ENCODE measurements around the gene P2RY11. TPM values are rescaled to one million over a fixed set of nuclear protein-coding genes. Genes with fewer than 3 reads are reported as not detected.

Gene P2RY11
- total RNA-seq, 1 donor: 3.0 TPM

DNA sequence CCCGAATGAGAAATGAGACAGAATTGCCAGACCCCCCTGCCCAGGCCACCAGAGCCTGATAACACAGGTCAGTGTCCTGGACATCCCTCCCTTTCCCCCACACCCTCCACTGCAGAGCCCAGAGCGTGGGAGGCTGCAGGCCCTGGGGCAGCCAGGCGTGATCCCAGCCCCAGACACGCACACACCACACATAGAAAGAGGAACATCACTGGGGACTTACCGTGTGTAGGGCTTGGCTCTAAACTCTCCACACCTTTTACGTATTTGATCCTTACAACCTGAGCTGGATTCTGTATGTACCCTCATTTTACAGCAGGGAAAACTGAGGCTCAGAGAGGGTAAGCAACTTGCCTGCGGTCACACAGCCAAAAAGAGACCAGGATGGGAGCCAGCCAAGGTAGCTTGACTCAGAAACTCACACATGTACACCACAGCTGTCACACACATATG lies 8.7 kb upstream of the P2RY11 start:
- no peak for DNase-seq (ENCODE audit: low read depth)
- TF ChIP-seq, protein P1, sequence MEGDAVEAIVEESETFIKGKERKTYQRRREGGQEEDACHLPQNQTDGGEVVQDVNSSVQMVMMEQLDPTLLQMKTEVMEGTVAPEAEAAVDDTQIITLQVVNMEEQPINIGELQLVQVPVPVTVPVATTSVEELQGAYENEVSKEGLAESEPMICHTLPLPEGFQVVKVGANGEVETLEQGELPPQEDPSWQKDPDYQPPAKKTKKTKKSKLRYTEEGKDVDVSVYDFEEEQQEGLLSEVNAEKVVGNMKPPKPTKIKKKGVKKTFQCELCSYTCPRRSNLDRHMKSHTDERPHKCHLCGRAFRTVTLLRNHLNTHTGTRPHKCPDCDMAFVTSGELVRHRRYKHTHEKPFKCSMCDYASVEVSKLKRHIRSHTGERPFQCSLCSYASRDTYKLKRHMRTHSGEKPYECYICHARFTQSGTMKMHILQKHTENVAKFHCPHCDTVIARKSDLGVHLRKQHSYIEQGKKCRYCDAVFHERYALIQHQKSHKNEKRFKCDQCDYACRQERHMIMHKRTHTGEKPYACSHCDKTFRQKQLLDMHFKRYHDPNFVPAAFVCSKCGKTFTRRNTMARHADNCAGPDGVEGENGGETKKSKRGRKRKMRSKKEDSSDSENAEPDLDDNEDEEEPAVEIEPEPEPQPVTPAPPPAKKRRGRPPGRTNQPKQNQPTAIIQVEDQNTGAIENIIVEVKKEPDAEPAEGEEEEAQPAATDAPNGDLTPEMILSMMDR (IDR thresholded peaks at IDR 0.05; ENCODE audit: insufficient read depth, low read length): no peak
- no peak overlapping the region for H3K4me3 ChIP-seq (ENCODE audit: low read depth, low read length)

DNA sequence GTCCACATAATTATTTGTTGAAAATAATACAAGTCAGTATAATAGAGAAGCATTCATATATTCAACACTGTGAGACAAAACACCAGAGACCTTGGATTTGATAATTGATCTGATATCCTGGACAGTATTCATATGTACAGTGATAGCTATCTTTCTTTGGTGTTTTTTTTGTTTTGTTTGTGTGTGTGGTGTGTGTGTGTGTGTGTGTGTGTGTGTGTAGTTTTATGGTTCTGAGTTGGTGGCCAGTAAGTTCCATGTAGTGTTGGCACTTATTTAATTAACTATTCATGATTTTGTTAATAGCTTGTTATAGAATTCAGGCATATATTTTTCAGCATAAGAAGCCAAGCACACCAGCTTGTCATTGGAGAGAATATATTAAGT lies 7.4 kb upstream of the P2RY11 start:
- DNase-seq (ENCODE audit: low read depth): no peak
- no peak overlapping the region for H3K4me3 ChIP-seq (ENCODE audit: low read depth, low read length)
- TF ChIP-seq, protein P1 (IDR thresholded peaks at IDR 0.05; ENCODE audit: insufficient read depth, low read length): no peak

DNA sequence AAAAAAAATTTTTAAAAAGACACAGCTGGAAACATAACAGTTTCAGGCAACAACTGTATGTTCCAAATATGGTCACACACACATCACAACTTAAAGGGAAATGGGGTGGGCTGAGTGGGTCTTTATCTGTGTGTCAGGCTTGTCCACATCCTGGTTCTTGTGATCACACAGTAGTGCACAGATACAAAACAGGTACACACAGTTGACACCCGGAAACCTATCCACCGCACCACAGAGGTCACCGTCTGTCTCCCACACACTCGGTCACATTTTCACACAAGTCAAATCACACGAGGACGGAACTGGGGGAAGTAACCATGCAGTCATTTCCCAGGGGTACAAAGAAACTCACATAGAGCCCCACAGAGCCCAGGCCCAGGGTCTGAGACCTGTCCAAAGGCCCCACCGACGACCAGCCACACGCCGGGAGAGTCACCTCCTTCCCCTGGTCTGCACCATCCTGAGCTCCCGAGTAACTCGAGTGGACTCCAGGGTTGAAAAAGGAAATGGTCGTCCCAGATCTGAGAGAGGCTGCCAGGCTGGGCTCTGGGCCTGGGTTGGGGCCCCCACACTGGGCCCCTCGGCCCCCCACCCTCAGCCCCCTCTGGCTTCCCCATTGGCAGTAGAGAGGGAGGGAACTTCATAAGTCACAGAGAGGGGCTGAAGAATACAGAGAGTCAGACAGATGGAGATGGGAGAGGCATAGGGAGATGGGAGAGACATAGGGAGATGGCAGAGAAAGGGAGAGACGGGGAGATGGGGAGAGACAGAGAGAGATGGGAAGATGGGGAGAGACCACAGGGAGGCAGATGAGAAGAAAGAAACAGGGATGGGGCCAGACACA lies 6.6 kb upstream of the P2RY11 start:
- TF ChIP-seq, protein P1 (IDR thresholded peaks at IDR 0.05; ENCODE audit: insufficient read depth, low read length): no peak
- no peak overlapping the region for H3K4me3 ChIP-seq (ENCODE audit: low read depth, low read length)
- no peak for DNase-seq (ENCODE audit: low read depth)

DNA sequence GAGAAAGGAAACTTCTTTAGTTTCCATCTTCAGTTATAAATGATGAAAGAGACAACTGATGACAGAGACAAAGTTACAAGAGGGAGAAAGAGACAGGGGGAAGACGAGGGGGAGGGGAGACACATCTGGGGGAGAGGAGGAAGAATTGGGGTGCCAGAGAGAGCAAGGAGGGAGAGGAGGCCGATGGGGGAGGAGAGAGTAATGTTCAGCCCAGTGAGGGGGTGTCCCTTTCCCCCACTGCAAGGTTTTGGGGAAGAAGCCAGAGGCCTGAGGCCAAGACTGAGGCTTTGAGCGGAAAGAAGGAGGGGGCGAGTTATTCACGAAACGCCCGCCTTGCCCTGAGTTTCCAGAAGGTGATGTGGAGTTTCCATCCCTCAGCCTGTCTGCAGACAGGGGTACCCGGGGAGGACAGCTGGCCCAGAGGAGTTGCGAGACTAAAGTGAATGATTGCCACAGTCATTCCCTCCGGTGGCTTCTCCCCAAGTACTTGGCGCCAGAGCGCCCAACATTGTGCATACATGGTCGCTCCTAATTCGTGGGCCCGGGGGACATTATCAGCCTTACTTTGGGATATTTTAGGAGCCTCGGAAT lies 5.9 kb upstream of the P2RY11 start:
- H3K4me3 ChIP-seq (ENCODE audit: low read depth, low read length): peak overlapping the region; percentile 46
- no peak for DNase-seq (ENCODE audit: low read depth)

DNA sequence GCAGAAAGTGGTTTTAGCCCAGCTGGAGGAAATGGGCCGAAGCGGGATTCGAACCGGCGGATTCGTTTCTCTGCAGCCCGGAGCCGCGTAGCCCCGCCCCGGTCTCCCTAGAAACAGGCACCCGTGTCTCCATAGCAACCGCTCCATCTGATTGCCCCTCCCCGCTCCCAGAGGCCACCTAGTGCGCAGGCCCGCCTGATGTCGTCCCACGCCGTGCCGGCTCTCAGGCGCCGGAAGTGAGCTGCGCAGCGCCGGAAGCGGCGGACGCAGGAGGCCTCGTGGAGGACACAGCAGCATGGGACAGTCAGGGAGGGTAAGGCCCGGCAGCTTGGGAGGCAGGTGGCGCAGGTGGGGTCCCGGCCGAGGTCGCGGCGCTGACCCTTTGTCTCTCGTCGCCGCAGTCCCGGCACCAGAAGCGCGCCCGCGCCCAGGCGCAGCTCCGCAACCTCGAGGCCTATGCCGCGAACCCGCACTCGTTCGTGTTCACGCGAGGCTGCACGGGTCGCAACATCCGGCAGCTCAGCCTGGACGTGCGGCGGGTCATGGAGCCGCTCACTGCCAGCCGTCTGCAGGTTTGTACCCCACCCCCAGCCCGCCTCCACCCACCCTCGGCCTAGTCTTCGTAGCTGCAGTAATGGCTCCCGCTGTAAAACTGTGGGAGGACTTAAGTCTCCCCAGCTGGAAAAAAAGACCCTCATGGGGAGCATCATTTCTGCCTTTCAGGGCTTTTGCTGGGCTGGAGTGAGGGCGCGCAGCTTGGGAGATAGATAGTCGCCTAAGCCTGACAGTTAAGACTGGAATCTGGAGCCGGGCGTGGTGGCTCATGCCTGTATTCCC lies 5.2 kb upstream of the P2RY11 start, which contains the start of gene PPAN:
TSS of gene PPAN (plus strand) at position 263 of the 837 bp plus-strand sequence. CDS start at position 296, 33 bp downstream.
- TF ChIP-seq, protein P1 (IDR thresholded peaks at IDR 0.05; ENCODE audit: insufficient read depth, low read length): no peak
- peak within 1 kb of the TSS; percentile 91 for H3K4me3 ChIP-seq (ENCODE audit: low read depth, low read length)
- peak; percentile 98 for DNase-seq (ENCODE audit: low read depth)

More for the DNA sequence above, 5.9 kb upstream of the P2RY11 start:
- TF ChIP-seq, protein P1 (IDR thresholded peaks at IDR 0.05; ENCODE audit: insufficient read depth, low read length): no peak

DNA sequence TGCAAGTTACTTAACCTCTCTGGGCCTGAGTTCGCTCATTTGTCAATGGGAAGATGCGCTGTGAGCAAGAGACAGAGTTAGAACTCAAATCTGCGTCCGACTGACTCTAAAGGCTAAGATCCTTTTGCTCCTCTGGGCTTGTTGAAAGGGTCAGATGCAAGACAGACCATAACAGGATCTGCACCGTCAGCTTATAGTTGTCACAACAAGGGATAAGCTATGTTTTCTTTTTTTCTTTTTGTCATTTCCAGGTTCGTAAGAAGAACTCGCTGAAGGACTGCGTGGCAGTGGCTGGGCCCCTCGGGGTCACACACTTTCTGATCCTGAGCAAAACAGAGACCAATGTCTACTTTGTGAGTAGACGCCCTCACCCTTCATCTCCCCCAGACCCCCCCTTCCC lies 4.2 kb upstream of the P2RY11 start:
- peak overlapping the region; percentile 91 for H3K4me3 ChIP-seq (ENCODE audit: low read depth, low read length)
- DNase-seq (ENCODE audit: low read depth): no peak
- TF ChIP-seq, protein P1 (IDR thresholded peaks at IDR 0.05; ENCODE audit: insufficient read depth, low read length): no peak

Data from fibroblast of the aortic adventitia (primary cell).